BJ (cell line): ENCODE results near the gene ALK. TPM values are rescaled to one million over a fixed set of nuclear protein-coding genes. Genes with fewer than 3 reads are reported as not detected.

Experiments
- CTCF ChIA-PET: fragments of 350-600 bp; formaldehyde crosslinking; extraction: SDS; loops from one replicate; lab custom pipeline; 2021; ENCODE audit warnings: antibody characterized with exemption, inconsistent platforms; lab: Yijun Ruan, JAX
- POLR2A ChIA-PET: fragments of 300-600 bp; sonication (Branson Sonifier 250); formaldehyde crosslinking; extraction: SDS; loops from one replicate; lab custom pipeline; 2021; ENCODE audit warnings: antibody characterized with exemption; lab: Charles Lee
- DNase-seq: peaks from one replicate; pipeline ENCODE4 v3.0.0-alpha.2; 2011; ENCODE audit warnings: low read depth
- H3K27me3 ChIP-seq: 2 replicates; pipeline ENCODE4 v1.6.0; 2011; ENCODE audit warnings: low read length; ENCODE audit not compliant: control insufficient read depth, insufficient read depth
- H3K36me3 ChIP-seq: 2 replicates; pipeline ENCODE4 v1.5.1; 2011; ENCODE audit warnings: low read length; ENCODE audit not compliant: control insufficient read depth, insufficient read depth
- H3K4me3 ChIP-seq: 2 replicates; pipeline ENCODE4 v1.5.1; 2011; ENCODE audit warnings: low read depth, mild to moderate bottlenecking, control low read depth, low read length
- CTCF ChIP-seq: IDR thresholded peaks from 2 replicates; pipeline ENCODE4 v1.5.1; 2011; ENCODE audit warnings: low read depth, mild to moderate bottlenecking, control low read depth, inconsistent platforms, low read length, moderate library complexity; ENCODE audit not compliant: insufficient read depth
- polyA plus RNA-seq: library from polyadenylated mRNA; depleted of rRNA; stranded (reverse); fragments of >200 nt; gene quantifications from 2 replicates; pipeline ENCODE4 v1.2.3, GENCODE V29; 2011

ALK gene
- polyA plus RNA-seq, 1 experiment = not detected

- TF ChIP-seq CTCF = no peak
- Histone ChIP-seq H3K27me3 (no peaks in the 10 kb centered on the region), H3K36me3 (no peaks in the 10 kb centered on the region), H3K4me3 (no peak overlapping the region)
- DNase-seq = peak; percentile 53
- CTCF ChIA-PET = interaction anchor here (0.6 kb wide), 1 partner anchor 509 kb away, joined by 3 read pairs; no protein-coding TSS in a partner anchor
- POLR2A ChIA-PET = no interaction called here
Measured at GRCh38 chr2:29747786-29748470, 173.5 kb downstream of the ALK start.

- H3K4me3 ChIP-seq = no peak overlapping the region
- 0 out of 2 replicates have a peak, but pooled peaks cover 2% of the 10 kb centered on the region for H3K27me3 ChIP-seq
- CTCF ChIA-PET = no interaction called here
- TF ChIP-seq CTCF = no peak
- POLR2A ChIA-PET = no interaction called here
- no peak for DNase-seq
- no peaks in the 10 kb centered on the region for H3K36me3 ChIP-seq
Measured at GRCh38 chr2:29744976-29745375, 176.4 kb downstream of the ALK start.

GRCh38 chr2:29743516-29743915 is 177.9 kb downstream of the ALK start:
- DNase-seq = no peak
- Histone ChIP-seq H3K4me3 (no peak overlapping the region), H3K27me3 (0 out of 2 replicates have a peak, but pooled peaks cover 2% of the 10 kb centered on the region), H3K36me3 (no peaks in the 10 kb centered on the region)
- CTCF ChIA-PET = interaction anchor here (0.6 kb wide), 1 partner anchor 398 kb away, joined by 4 read pairs; no protein-coding TSS in a partner anchor
- POLR2A ChIA-PET = no interaction called here
- no peak for TF ChIP-seq CTCF

GRCh38 chr2:29742656-29743055 is 178.7 kb downstream of the ALK start:
- H3K27me3 ChIP-seq = 0 out of 2 replicates have a peak, but pooled peaks cover 2% of the 10 kb centered on the region
- CTCF ChIA-PET = no interaction called here
- H3K36me3 ChIP-seq = no peaks in the 10 kb centered on the region
- TF ChIP-seq CTCF = no peak
- POLR2A ChIA-PET = no interaction called here
- no peak for DNase-seq
- no peak overlapping the region for H3K4me3 ChIP-seq

GRCh38 chr2:29741132-29741531 is 180.3 kb downstream of the ALK start:
- ChIA-PET POLR2A (no interaction called here), CTCF (no interaction called here)
- Histone ChIP-seq H3K4me3 (no peak overlapping the region), H3K27me3 (0 out of 2 replicates have a peak, but pooled peaks cover 2% of the 10 kb centered on the region), H3K36me3 (no peaks in the 10 kb centered on the region)
- DNase-seq = no peak
- TF ChIP-seq CTCF = no peak
